Cerebellar cortex (tissue), 1 donor: Measurements from ENCODE around the gene GPHN.
A peak's percentile ranks its signal among the peaks of the same experiment; 100 is the strongest.

Experiments
- DNase-seq: peaks from one replicate; pipeline ENCODE4 v3.0.0-alpha.2; 2015; ENCODE audit warnings: low spot score

GPHN gene

DNA sequence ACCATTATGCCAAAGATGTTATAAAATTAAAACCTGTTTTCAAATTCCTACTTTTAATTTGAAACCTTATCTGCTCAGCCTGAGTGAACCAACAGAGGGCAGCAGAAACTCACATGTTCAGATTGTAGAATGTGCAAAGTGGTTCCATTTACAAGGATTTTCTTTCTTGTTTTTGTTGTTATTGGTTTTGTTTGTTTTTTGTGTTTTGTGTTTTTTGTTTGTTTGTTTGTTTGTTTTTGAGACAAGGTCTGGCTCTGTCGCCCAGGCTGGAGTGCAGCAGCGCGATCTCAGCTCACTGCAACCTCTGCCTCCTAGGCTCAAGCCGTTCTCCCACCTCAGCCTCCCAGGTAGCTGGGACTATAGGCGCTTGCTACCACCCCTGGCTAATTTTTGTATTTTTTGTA lies 658.5 kb downstream of the GPHN start:
- peak; percentile 56 for DNase-seq

DNA sequence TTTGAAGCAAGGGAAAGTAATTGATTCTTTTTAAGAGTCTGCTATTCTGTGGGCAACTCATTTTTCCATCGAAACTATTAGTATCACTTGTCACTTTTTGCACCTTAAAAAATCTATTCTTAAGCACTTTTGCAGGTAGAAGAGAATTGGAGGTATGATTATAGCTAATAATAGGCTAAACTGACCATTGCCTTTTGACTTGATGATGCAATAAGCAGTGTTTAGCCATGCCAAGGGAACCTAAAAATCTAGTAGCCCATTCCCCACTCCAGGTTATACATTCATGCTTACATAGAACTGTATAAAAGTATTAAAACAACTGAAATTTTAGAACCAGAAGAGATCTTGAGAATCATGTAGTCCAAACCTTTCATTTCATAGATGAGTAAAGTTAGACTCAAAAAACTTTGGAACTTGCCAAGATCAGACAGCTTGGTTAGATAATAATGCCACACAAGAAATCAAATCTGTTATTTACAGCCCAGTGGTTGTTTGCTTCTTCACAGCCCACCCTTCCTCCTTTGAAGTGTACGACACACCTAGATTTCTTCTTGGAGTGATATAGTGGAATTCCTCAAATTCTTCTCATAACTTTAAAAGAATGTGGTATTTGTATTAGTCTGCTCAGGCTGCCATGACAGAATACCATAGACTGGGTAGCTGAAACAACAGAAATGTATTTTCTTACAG lies 659.6 kb downstream of the GPHN start:
- DNase-seq: no peak

DNA sequence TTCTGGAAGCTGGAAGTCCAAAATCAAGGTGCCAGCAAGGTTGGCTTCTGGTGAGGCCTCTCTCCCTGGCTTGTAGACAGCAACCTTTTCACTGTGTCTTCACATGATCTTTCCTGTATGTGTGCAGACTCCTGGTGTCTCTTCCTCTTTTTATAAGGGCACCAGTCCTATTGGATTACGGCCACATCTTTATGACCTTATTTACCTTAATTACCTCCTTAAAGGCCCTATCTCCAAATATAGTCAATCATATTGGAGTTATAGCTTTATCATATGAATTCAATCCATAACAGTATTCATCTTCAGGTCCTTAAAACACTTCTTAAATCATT lies 660.1 kb downstream of the GPHN start:
- no peak for DNase-seq

DNA sequence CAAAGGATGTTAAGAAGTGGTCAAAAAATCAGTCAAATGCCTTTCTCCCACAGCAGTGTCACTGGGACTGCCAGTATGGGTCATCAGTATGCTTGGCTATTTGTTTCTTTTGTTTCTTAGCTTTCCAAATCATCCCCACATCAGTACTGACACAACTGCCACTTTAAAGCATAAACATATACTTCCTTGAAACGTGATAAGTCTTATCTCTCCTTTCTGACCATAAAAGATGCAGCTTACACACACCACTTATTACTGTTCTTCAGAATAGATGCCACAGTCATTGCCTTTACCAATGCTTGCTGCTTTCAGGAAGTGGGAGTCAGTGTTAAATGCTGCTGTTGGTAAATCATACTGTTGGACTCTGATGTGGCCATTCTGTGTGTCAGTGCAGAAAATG lies 662.7 kb downstream of the GPHN start:
- DNase-seq: no peak

DNA sequence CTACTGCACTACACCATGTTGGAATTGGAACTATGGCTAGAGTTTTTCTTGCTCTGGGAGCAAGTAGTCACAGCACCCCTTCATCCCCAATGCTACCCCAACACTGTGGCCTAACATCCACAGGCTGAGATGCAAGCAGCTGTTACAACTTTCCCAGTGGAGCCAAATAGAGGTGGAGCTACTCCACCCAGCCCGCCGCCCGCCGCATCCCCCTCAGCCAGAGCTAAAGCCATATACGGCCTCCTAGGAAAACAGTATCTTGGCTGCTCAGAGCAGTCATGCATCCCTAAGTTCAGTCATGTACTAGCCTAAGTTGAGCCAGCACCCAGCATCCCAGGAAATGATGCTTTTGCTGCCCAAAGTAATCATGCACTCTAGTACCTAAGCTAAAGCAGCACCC lies 664.1 kb downstream of the GPHN start:
- no peak for DNase-seq

DNA sequence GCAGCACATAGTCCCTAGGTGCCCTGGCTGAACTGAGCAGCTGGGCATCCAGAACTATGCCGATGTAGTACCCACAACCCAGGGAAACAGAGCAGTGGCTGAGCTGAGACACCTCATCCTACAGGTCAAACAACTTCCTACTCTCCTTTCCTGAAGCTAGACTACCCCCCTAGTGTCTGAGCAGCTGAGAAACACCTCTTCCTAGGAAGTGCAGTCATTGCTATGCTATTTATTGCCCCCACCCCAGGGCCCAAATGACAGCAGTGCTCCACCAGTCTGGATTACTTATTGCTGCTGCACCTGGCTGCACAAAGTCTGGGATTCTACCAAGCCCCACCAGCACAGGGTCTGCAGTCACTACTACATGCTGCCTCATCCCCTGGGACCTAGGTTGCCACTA lies 664.6 kb downstream of the GPHN start:
- no peak for DNase-seq

DNA sequence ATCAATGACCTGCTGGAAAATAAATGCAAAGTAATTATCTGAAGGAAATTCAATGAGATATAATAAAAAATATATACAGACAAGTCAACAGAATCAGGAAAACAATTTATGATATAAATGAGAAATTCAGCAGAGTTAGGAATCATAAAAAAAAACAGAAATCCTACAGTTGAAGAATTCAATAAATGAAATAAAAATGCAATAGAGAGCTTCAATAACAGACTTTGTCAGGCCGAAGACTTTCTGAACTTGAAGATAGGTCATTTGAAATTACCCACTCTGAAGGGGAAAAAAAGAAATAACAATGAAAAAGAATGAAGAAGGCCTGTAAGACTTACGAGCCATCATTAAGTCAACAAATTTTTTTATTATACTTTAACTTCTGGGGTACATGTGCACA lies 665.8 kb downstream of the GPHN start:
- no peak for DNase-seq

DNA sequence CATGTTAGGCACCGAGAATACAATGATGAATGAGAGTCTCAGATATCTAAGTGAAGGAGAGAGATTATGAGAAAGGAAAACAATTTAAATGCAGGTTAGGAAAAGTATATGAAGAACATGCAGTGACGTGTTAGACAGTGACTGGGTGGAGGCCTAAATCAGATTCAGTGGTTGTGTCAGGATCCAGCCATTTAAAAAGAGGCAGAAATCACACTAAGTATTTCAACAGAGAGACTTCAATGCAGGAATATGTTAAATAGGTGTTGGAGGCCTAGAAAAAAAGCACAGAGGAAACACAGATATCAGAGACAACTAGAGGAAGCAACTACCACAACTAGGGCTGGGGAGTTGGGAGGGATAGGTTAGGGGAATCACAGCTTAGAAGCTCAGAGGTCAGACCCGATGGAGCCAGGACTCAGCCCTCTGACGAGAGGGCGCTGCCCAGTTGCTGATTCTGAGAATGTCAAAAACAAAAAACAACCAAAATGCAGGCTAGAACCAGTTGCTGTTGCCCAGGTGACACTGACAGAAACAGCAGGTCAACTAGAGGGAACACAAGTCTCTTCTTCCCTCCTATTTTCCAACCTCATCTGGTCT lies 678.3 kb downstream of the GPHN start:
- DNase-seq: no peak

DNA sequence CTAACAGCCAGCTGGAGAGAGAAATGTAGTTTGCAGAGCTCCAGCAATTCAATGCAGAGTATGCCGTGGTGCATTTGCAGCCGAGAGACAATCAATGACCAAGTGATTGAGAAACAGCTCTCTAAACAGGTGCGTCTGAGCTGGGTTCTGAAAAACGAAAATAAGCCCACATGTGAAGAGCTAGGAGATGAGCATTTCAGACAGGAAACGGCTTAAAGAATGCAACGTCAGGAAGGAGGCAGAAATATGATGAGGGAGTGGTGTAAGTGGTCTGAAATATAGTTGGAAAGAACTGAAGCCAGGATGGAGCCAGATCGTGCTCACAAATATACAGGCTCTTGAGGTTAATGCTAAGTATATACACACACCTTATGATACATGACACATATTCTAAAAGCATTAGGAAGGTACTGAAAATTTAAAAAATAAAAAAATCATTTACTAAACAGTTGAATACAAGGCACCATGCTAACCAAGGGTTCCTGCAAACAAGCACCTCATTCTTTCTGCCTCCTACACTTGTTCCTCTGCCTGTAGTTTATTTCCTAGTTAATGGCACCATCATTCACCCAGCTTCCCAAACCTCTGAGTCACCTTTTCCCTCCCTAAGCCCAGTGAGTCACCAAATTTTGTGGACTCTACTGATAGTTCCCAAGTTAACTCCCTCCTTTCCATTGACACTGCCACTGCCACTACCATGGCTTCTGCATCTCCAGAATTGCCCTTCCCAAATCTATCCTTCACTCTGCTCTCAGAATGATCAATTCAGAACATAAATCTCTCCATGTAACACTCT lies 679.0 kb downstream of the GPHN start:
- DNase-seq: no peak

DNA sequence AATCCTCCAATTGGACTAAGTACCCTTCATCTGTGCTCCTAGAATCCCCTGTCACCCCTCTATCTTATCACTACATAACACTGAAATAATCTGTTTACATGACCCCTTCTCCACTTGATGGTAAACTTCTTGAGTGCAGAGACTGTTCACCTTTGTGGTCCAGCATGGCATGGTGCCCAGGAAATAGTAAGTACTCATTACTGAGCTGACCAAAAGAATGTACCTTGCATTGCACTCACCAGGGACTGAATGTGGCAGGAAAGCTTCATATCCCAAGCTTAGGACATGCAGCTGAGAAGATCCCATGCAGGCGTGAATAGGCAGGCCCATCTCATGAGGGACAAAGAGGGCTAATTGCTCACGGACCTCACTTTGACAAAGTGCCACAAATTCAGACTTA lies 679.9 kb downstream of the GPHN start:
- DNase-seq: no peak

DNA sequence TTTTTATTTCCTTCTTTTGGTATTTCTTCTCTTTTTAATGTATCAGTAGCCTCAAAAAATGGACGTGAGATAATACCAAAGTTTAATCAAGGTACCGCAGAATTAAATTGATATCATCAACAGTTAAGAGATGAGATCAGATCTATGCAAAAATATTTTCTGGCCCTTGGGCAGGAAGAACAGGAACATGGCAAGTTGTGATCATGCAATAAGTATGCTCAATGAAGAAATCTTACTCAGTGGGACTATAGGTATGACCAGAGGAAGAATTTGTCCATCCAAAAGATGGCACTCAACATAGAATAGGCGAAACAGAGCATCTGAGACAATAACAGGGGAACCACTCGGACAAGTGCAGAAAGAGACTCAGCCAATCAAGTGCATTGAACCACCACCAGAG lies 680.4 kb downstream of the GPHN start:
- no peak for DNase-seq

DNA sequence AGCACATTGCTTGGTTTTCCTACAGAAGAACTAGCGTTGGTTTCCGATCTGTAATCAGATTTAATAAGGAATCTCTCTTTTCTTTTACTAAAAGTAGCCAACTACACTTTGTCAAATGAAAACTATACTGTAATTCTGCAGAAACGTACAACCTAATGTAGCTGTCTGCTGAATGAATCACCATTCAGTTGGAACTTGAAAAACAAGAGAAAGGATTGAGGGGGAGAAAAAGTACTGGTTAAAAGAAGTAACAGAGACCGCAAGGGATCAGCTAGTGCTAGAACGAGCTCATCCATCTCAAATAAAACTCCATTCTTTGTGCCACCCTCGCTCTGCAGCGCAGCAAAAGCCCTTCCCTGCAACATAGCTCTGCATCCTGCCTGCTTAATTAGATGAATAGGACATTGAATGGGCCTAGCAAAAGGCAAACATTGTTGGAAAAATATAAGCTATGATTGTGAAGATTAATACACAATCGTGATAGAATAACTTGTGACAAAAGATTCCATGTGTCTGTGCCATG lies 683.9 kb downstream of the GPHN start:
- no peak for DNase-seq

DNA sequence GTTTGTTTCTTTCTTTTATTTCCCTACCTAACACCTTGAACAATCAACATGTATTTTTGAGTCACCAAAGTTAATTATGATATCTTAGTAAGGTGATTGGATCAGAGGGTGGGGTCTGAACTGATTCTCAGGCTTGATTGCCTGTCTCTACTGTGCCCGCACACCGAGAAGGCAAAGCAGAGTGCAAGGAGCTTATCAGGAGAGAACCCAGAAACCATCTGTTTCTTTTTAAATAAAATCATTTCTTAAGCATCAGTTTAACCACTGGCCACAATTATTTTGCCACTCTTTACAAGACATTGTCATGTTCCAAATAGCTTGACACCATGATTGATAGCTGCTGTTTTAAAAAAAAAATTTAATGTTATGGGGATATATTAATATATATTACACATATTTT lies 684.4 kb downstream of the GPHN start:
- DNase-seq: no peak

DNA sequence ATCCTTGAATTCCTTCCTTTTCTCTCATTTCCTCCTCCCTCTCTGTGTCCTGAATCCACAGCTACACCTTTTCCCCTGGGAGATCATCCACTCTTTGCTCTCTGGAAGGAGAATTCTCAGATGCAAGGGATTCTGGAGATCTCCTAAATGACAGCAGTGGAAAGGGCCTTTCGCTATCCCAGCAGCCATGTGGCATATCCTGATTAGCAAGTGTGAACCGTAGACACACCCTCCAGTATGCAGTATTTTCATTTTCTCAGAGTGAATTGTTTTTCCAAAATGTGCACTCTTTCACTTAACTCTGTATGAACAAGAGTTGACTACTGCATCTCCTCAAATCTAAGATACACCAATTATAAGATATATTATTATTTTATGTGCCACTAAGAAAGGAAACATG lies 687.3 kb downstream of the GPHN start:
- no peak for DNase-seq

DNA sequence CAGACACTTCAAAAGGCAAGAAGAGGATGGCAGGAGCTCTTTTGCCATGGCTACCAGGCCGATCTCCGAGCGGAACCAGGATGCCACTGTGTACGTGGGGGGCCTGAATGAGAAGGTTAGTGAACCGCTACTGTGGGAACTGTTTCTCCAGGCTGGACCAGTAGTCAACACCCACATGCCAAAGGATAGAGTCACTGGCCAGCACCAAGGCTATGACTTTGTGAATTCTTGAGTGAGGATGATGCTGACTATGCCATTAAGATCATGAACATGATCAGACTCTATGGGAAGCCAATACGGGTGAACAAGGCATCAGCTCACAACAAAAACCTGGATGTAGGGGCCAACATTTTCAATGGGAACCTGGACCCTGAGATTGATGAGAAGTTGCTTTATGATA lies 691.1 kb downstream of the GPHN start:
- DNase-seq: no peak

DNA sequence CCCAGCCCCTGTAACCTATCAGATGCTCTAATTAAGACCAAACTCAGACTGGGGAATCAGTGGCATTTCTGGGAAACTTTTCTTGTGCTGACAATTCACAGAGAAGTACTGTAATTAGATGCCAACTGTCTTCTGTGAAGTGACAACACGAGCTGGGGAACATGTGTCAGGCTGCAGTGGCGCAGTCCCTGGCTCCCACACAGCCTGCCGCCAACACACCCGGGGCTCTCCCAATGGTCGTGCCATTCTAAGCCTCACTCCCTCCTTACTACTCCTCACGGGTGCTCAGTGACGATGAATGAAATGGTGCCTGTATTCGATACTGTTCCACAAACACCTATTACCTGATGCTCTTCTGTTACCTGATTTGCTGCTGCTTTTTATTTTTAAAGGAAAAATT lies 699.9 kb downstream of the GPHN start:
- DNase-seq: no peak

DNA sequence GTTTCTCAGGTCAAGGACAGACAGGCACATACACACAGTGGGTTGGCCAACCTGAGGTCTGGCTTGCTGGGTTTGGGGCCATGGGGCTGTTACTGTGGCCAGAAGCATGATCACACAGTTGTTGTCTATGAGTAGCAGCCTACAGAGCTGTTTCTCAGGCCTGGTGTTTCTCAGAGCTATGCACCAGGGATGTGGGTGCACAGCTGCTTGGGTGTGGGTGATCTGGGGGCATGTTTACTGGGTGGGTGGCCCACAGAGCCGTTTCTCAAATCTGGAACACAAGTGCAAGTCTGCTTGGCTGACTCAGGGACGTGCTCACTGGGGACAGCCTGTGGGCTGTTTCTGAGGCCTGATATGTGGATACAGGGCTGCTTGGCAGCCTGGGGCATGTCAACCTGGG lies 710.2 kb downstream of the GPHN start:
- DNase-seq: no peak

DNA sequence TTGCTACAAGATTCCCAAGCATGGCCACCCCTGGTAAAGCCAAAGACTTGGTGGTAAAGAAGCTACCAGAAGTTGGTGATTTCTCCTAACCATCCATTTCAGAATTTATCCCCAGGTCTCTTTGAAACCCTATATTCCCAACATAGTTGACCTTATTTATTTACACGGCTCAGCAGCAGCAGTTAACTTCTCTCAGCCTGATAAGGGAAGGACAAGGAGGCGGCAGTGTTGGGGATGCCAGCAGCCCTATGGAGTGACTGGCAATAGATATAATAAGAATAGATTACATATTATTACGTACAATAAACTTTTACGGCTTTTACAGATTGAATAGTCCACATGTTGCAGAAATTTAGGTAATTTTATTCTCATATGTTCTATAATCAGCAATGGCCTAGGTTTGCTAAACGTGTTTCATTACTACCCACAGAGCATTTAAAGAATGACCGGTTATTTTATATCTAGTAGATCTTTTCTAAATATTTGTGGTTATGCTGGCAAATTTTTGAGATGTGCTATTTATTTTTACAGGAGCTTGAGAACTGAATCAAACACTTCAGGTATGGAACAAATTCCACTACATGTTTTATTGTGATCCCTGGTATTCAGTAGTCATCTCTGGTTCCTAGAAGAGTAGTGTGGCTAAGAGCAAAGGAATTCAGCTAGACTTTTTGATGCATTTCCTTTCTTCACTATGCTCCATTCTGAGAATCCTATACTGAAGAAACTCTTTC lies 713.5 kb downstream of the GPHN start:
- DNase-seq: no peak

DNA sequence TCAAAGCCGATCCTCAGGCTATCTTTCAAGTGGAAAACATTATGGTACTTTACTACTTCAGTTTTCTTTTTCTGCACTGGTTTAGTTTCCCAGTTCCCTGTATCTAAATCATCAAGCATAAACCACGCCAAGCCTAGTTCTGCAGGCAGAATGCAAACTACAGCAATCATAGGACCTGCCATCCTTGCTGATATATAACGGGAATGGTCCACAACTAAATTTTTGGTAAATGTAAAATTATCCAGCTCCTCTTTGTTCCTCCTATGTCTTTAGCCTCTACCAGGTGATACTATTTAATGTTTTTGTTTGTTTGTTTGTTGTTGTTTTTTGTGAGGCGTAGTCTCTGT lies 714.0 kb downstream of the GPHN start:
- no peak for DNase-seq

DNA sequence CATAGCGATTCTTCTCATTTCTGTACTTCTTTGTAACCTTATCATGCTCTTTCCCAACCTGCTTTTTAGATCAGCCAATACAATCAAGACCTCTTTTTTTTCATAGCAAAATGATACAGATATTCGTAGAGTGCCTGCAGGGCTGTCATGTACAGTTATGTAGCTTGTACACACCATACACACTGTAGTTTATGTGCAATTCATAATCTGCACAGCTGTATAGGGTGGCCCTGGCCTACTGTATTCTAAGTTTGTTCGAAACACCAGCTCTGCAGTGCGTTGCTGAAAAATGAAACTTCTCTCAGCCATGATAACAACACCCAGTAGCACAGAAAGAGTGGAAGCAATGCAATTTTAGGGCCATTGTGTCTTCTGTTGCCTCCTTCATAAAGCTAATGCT lies 717.6 kb downstream of the GPHN start:
- DNase-seq: no peak

DNA sequence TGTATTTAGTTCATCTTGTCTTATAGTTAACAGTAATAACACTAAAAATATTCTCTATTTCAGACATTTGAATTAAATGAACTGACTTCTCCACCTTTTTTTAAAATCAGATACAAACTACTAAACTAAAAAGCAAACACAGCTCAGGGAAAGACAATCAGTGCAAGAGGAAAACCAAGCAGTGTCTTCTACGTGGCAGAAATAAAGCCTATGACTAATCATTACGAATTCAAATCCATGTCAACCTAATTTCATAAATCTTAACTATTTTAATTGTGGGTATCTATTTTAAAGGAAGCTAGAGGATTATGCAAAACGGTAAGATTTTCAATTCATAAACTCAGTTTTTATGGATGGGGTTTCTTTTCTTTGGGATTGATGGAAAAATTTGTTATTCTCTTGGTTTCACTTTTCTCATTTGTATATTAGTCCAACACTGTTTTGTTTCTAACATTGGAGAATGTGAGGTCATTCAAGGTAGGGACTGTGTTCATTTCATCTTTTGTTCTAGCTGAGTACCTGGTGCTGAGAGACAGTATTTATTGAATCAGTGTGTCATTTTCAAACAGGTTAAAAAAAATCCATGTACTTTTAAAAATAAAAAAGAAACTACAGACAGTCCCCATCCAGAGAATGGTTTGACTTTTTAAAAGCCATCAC lies 720.5 kb downstream of the GPHN start:
- no peak for DNase-seq
